Measurements from ENCODE around the gene NOCT. TPM values are rescaled to one million over a fixed set of nuclear protein-coding genes. Genes with fewer than 3 reads are reported as not detected.

NOCT gene
- total and polyA plus RNA-seq, 2 of the 8 experiments (the other 6 are each of a cell fraction or from before 2014, with no cell fraction given), result 10.4 to 45.5 TPM

GRCh38 chr4:139022835-139023234 is 7.3 kb downstream of the NOCT start:
- FAIRE-seq (no peak), DNase-seq (ENCODE audit: low read depth in 1 of 2, low spot score in 2 of 2) (no peak)
- Histone ChIP-seq H2BK15ac (ENCODE audit: low read length) (no peak overlapping the region), H3K4me2 (ENCODE audit: insufficient read depth in 1 of 2, low read depth in 2 of 2, low read length in 2 of 2) (no peak overlapping the region), H4K91ac (replicated peaks; ENCODE audit: insufficient read length, low read length) (no peak overlapping the region), H3K79me2 (ENCODE audit: control insufficient read depth in 1 of 2, insufficient read depth in 2 of 2, low read length in 2 of 2) (peaks cover 32 to 89% of the 10 kb centered on the region in 2 experiments), H2BK120ac (replicated peaks; ENCODE audit: low read depth, low read length) (no peak overlapping the region), H2BK5ac (ENCODE audit: low read depth, low read length) (no peak overlapping the region), H3K4ac (replicated peaks; ENCODE audit: insufficient read length, low read depth, low read length) (no peak overlapping the region), H3K23me2 (ENCODE audit: low read depth, low read length) (no peaks in the 10 kb centered on the region), H2BK20ac (ENCODE audit: low read length) (no peak overlapping the region), H3K18ac (ENCODE audit: extremely low read depth, low read length) (no peak overlapping the region), H3K79me1 (ENCODE audit: low read depth, low read length) (no peaks in the 10 kb centered on the region), H3K36me3 (ENCODE audit: control insufficient read depth in 2 of 4, insufficient read depth in 4 of 4, low read length in 3 of 4) (no peaks in the 10 kb centered on the region; a peak in 2 of 8 replicates), H2AK5ac (ENCODE audit: low read depth, low read length) (no peak overlapping the region), H3K9me3 (ENCODE audit: insufficient read depth in 2 of 2, low read depth in 1 of 2, low read length in 1 of 2) (no peaks in the 10 kb centered on the region), H3K4me1 (replicated peaks in 1 of 4; ENCODE audit: control insufficient read depth in 3 of 4, insufficient read depth in 4 of 4, low read length in 3 of 4) (peaks cover 8 to 24% (median 16%) of the 10 kb centered on the region in 4 experiments; a peak in 6 of 7 replicates), H4K8ac (ENCODE audit: extremely low read depth, insufficient read depth, low read length) (no peak overlapping the region; the same call in 1 of the 2 replicates), H3K27me3 (replicated peaks in 1 of 4; ENCODE audit: control insufficient read depth in 3 of 4, extremely low read depth in 1 of 4, insufficient read depth in 3 of 4, low read length in 3 of 4) (no peaks in the 10 kb centered on the region), H3K56ac (replicated peaks; ENCODE audit: insufficient read length, low read depth, low read length) (no peak overlapping the region), H2BK12ac (ENCODE audit: low read depth, low read length) (no peak overlapping the region), H3K14ac (ENCODE audit: insufficient read length) (no peak overlapping the region), H3K27ac (ENCODE audit: low read depth, low read length) (no peak overlapping the region), H3K23ac (ENCODE audit: insufficient read length) (no peak overlapping the region), H3K4me3 (ENCODE audit: extremely low read depth in 1 of 4, insufficient read depth in 2 of 4, low read depth in 3 of 4, low read length in 4 of 4) (no peak overlapping the region), H4K5ac (ENCODE audit: insufficient read length, low read depth, low read length) (no peak overlapping the region), H2AFZ (ENCODE audit: low read length) (no peak overlapping the region), H4K20me1 (replicated peaks in 1 of 2; ENCODE audit: control insufficient read depth in 1 of 2, insufficient read depth in 2 of 2, low read length in 2 of 2) (peaks cover 7 to 21% of the 10 kb centered on the region in 2 experiments), H3K9ac (replicated peaks in 1 of 4; ENCODE audit: extremely low read depth in 1 of 4, low read depth in 3 of 4, low read length in 3 of 4) (no peak overlapping the region)
- CTCF ChIA-PET (ENCODE audit: partially characterized antibody), result interaction anchor here (0.6 to 1.2 kb wide), 5 partner anchors 8 to 204 kb away, joined by 3 to 7 read pairs (median 3); partner anchors contain the start of gene NOCT
- POLR2A ChIA-PET (ENCODE audit: partially characterized antibody), result interaction anchor here (0.6 to 3.4 kb wide), 3 partner anchors 8 to 103 kb away, joined by 3 to 20 read pairs (median 3); partner anchors contain the start of gene NOCT
- 97% methylated on average over 5 of the region's 5 CpGs; no CpG with 5 or more reads in 1 of the 2 experiments for WGBS, 2 experiments (ENCODE audit: extremely low coverage in 1 of 2, insufficient coverage in 1 of 2, insufficient read length in 1 of 2, insufficient replicate concordance in 2 of 2, low coverage in 1 of 2, low lambda C conversion rate in 2 of 2, missing lambda C conversion rate in 1 of 2)
- TF ChIP-seq ASH2L (IDR thresholded peaks at IDR 0.05; ENCODE audit: low read length), result no peak
- TF ChIP-seq ATF3 (IDR thresholded peaks at IDR 0.05; ENCODE audit: insufficient read depth, low read depth, low read length), result no peak
- no peak for TF ChIP-seq FOSL1 (IDR thresholded peaks at IDR 0.05; ENCODE audit: insufficient read depth, low read depth, low read length)
- no peak for TF ChIP-seq PHF8 (conservative IDR thresholded peaks at IDR 0.05; ENCODE audit: low read depth, low read length)
- no peak for TF ChIP-seq CBX5 (IDR thresholded peaks at IDR 0.05; ENCODE audit: low read depth, low read length)
- no peak for TF ChIP-seq TAF1 (IDR thresholded peaks at IDR 0.05; ENCODE audit: low read depth, low read length)
- no peak for TF ChIP-seq BCL11A (IDR thresholded peaks at IDR 0.05; ENCODE audit: low read depth in 2 of 2, low read length in 2 of 2)
- no peak for TF ChIP-seq RXRA (IDR thresholded peaks at IDR 0.05; ENCODE audit: insufficient read depth, low read depth, low read length)
- no peak for TF ChIP-seq SUZ12 (IDR thresholded peaks at IDR 0.05; ENCODE audit: low read length)
- TF ChIP-seq EP300 (IDR thresholded peaks at IDR 0.05; ENCODE audit: borderline replicate concordance in 1 of 2, low read depth in 2 of 2, low read length in 2 of 2), result no peak
- no peak for TF ChIP-seq HDAC6 (IDR thresholded peaks at IDR 0.05; ENCODE audit: low read depth, low read length)
- TF ChIP-seq CREB1 (IDR thresholded peaks at IDR 0.05), result no peak
- no peak for TF ChIP-seq SP2 (IDR thresholded peaks at IDR 0.05; ENCODE audit: low read length)
- TF ChIP-seq SP4 (IDR thresholded peaks at IDR 0.05; ENCODE audit: low read length), result no peak
- TF ChIP-seq TEAD4 (IDR thresholded peaks at IDR 0.05; ENCODE audit: low read depth, low read length), result no peak

All from H1 (cell line).